GM21360 (cell line): ENCODE measurements around the gene LACTBL1.
"Not testable (repeated sequence)": the region's sequence is repeated elsewhere in the genome, so short reads cannot be mapped to it uniquely, and the experiment has no call there.

ENCODE experiments used
- ATAC-seq: cut with Tn5 transposase; IDR thresholded peaks from one replicate; pipeline ENCODE4 v1.9.1; 2021; ENCODE audit warnings: mild to moderate bottlenecking, moderate library complexity; ENCODE audit not compliant: unreplicated experiment

Gene LACTBL1

DNA sequence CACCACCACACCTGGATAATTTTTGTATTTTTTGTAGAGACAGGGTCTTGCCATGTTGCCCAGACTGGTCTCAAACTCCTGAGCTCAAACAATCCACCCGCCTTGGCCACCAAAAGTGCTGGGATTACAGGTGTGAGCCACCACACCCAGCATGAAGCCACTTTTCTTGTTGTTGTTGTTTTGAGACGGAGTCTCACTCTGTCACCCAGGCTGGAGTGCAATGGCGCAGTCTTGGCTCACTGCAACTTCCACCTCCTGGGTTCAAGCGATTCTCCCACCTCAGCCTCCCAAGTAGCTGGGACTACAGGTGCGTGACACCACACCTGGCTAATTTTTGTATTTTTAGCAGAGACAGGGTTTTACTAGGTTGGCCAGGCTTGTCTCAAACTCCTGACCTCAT is 27.5 kb downstream of the LACTBL1 start:
- not testable (repeated sequence) for ATAC-seq

DNA sequence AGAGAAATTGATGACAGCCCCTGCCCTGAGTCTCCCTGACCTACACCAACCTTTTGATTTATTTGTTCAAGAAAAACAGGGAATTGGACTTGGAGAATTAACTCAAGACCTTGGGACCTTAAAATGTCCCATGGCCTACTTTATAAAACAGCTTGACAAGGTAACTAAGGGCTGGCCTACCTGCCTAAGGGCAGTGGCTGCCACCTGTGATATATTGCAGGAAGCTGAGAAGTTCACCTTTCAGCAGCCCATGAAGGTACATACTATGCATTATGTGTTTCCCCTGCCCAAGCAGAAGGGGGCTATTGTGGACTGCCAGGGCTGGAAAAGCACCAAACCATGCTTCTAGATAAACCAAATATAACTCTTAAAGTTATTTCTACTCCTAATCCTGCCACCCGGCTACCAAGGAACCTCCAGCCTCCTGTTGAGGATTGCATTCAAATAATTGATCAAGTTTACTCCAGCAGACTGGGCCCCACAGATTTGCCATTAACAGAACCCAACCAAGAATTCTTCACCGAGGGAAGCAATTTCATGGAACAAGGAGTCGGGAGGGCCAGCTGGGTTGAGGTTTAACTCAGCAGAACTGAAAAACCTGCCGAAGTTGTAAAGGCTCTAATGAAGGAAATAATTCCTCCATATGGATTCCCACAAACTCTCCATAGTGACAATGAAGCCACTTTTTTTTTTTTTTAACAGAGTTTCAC is 28.2 kb downstream of the LACTBL1 start:
- no peak for ATAC-seq

DNA sequence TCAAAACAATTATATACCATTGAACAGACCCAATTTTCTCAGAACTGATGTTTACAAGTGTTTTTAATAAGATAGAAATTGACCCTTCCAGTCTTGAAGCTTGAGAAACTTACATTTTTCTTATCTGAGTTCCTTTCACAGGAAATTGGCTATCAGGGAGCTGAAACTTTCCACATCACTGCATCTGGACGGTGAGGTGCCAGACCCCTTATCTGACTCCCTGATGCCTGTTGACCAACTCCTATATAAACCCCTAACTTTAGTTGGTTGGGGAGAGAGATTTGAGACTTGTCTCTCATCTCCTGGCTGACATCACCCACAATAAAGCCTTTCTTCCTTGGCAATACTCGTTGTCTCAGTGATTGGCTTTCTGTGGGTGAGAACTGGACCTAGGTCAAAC is 31.4 kb downstream of the LACTBL1 start:
- no peak for ATAC-seq

DNA sequence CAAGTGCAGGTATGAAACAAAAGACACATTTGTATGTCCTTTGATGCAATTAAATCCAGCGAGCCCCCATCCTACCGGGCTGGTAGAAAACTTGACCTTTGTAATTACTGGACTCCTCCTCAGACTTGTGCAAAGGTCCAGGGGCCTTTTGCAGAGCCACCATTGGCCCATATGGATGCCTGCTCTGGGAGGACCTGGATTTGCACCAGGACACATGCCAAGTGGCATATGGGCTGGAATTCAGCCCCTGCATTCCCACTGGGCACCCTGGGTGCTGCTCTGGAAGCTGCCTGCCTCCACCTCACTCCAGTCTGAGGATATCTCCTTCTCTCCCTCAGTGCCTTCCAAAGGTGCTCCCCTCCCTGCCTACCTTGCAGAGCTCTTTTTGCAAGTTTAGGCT is 36.0 kb downstream of the LACTBL1 start:
- ATAC-seq = no peak

DNA sequence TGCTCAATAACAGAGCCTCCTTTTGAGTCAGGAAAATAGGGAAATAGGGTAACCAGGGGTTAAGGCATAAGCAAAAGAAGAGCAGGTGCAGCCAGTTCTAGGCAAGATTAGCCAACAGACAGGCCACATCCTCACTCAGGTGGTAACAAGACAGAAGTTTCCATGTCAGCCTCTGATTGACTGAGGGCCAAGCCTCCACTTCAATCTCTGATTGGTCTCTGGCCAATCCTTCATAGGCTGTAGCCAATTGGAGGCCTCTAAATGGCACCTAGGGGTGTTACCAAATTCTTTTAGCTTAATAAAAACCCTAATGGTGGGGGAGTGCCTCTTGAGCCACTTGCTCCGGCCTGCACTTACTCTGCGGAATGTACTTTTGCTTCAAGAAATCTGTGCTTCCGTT is 37.2 kb downstream of the LACTBL1 start:
- no peak for ATAC-seq

DNA sequence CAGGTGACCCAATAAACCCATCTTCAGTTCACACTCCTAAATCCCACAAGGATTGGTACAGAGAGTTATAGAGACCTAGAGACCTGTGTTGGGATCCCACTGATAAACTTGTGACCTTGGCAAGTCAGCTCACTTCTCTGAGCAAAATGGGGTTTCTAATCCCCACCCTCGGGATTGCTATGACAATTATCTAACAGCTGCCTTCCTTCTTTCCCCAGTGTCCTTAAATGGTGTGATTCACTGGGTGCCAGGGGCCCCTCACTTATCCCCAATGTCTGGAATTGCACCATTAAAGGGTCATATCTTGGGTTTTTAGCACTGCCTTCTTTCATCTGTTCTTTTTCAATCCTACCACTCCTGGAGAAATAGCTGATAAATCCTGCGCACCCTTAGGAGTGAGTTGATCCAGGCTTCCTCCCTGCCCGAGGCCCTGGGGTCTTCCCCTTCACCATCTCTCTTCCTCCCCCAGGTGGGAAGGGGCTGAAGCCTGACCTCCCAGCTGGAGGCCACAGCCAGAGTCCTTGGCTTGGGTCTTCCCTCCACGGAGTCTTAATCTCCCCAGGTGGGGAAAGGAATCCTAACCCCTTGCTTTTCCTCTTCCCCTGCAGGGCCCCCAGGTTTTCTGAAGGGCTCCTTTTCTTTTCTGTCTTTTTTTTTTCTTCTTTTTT is 39.7 kb downstream of the LACTBL1 start:
- no peak for ATAC-seq

DNA sequence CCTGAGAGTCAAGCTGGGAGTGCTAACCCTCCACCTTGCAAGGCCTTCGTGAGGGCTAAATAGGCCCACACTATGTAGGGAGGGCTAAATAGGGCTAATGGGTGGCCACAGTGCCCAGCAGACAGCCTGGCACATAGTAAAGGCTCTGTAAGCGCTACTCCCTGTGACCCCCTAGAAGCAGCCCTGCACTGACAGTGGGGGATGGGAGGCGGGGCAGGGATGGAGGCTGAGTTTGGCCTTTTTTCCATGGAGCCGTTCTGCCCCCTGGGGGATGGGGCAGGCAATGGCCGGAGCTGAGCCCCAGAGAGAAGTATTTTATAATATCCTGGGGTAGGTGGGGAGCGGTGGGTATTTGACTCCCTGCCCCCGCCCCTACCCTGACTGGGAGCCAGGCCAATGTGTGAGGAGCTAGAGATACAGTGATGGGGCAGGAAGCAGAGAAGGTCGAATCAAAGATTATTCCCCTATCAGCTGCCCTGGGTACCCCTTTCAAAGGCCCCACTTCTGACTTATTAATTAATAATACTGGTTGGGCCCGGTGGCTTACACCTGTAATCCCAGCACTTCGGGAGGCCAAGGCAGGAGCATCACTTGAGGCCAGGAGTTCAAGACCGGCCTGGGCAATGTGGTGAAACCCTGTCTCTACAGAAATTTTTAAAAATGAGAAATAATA is 42.3 kb downstream of the LACTBL1 start:
- no peak for ATAC-seq

DNA sequence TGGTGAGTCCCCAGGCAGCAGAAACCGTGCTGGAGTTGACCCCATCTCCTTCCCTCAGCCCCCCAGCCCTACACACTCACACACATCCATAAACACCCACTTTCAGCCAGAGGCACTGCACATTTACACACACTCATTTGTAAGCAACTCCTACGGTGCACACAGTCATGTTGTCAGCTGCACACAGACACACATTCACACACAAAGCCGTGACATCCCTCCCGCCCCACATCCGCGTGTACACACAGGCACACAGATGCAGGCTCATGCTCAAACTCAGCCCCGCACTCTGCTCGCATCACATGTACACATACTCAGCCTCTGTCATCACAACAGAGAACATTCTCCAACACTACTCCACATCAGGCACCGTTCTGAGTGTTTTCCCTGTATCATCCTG is 47.6 kb downstream of the LACTBL1 start:
- ATAC-seq = no peak

DNA sequence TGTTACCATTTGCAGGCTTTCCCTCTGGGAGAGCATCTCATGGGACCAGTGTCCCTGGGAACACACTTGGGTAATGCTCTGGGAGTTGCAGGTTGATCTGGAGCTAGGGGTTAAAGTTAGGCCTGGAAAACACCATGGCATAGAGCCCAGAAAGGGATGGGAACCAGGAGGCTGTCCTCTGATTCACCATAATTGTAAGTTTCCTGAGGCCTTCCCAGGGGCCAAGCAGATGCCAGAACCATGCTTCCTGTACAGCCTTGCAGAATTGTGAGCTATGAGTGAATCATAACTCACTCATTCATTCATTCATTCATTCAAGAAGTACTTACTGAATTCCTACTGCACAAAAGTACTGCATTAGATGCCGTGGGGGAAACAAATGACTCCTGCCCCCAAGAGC is 50.0 kb downstream of the LACTBL1 start:
- ATAC-seq = no peak

DNA sequence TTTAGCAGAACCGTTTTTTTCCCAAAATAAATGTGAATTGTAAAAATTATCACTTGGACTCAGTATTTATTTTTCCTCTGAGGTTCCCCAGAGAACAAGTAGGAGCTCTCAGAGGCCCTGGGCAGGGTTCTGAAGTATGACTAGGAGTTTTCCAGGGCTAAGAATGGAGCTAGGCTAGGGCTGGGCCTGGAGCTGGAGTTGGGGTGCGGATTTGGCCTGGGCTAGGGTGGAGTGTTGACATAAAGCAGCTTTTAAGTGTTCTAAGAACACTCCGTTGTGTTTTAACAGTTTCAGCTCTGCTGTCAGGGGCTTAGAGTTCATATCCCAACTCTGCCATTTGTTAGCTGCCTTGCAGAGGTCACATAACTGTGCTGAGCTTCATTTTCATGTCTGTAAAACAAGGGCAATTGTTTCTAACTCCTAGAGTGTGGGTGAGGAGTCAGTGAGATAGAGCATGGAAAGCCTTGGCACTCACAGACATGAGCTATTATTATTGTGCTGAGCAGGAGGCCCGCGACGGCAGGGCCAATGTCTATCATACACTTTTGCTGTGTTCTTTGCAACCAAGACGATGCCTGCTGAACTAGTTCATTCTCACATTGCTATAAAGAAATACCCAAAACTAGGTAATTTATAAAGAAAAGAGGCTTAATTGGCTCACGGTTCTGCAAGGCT is 51.1 kb downstream of the LACTBL1 start:
- no peak for ATAC-seq

DNA sequence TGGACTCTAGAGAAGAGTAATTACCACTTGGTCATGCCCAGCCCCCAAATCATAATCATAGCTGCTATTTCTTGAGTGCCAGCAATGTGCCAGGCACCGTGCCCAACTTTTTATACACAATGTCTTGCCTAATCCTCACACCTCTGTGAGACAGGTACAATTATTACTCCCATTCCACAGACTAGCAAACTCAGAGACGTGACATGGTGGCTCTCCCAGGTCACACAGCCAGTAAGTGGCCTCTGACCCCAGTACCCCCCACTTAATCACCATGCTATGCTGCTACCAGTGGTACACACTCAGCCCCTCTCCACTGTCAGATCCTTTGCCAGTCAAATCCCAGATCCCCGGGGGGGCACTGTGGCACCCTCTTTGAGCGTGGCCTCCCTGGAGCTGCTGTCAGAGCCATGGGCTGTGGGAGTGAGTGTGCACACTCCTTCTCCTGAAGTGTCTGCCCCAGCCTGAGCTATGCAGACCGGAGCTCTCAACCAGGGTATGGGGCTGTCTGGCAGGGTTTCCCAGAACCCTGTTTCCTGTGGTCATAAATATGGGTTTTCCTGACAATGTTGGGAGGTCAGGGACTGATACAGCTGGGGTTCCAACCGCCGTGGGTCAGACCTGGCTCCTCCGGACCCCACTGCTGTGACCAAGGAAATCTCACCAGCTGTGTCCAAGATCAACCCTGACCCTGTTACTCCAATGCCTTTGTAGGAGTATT is 51.8 kb downstream of the LACTBL1 start:
- no peak for ATAC-seq

DNA sequence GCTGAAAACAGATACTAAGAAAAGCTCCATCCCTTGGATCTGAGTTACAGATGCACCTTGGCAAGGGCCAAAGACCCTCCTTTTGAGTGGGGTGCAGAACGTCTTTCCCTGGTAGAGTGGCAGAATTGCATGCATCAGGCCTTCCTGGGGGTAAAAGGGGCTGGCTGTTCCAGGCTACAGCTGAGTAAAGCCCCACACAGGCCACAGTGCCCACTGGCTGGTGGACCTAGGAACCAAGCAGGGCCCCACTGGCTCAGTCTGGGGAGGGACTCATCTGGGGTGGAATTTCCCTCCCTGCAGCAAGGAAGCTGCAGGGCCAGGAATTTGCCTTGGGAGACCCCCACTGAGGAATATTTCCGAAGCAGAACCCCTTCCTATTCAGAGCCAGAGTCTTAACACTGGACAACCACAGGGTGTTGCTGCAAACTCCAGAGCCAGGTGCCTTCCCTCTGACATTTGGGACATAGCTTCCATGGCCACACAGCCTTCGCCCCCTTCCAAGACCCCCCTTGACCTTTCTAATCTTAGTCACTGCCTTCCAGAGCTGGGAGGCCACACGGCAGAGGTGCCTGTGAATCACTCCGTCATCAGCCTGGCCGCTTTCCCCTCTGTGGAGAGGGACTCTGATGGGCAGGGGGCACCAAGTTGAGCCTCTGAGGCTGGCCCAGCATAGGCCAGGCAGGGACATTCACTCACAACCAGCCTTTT is 52.5 kb downstream of the LACTBL1 start:
- ATAC-seq = no peak

DNA sequence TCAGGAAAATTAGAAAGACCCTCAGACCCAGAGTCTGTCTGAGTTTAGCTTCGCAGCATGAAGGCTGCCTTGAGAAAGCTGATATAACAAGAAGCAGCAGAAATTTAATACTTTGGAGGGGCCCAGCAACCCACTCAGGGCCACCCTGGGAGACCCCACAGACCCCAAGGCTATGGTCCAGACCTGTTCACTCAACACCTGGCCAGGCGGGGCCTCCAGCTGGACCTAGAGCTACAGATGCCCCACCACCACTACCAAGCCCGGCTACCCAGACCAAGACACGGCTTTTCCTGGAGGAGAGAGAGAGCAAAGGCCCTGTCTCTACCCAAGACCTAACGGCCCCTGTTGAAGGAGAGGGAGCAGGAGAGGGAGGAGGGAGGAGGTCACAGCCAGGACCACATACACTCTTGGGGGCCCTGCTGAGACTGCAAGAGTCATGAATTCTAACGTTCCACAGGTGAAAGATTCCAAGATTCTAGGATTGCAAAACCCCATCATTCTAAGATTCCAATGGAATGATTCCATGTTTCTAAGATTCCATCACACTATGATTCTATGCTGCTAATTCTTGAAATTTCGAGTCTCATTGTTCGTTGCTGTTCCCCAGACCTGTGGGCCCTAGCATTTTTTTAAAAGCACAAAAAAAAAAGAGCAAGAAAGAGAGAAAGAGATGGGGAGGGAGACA is 53.2 kb downstream of the LACTBL1 start:
- no peak for ATAC-seq

DNA sequence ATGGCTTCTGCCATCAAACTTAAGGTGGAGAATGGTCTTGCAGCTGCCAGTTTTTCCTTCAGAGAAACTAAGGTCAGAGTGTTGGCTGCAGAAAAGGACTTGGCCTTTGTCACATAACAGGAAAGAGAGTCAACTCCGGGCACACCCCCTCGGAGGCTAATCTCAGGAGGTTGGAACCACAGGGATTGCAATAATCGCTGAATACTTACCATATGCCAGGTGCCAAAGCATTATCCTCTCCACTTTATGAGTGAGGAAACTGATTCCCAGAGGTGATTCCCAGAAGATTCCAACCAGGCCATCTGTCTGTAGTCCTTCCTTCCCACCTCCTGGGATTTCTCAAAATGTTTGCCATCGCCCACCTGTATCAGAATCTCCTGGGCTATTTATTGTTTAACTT is 54.0 kb downstream of the LACTBL1 start:
- no peak for ATAC-seq

DNA sequence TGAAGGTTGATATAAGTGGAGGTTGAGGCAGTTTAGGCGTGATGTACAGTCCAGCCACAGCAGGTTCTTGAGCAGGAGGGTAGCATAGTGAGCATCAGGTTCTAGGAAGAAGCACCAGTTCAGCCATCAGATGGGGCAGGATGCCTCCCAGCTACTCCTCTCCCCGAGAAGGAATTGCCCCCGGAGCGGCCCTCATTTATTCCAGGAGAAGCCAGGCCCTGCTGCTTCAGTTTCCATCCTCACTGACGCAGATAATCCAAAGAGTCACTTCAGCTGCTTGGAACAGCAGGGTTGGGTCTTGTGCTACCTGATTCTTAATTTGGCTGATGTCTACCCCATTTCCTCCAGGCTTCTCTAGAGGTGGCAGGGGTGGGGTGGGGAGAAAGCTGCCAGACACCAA is 54.7 kb downstream of the LACTBL1 start:
- ATAC-seq = no peak

DNA sequence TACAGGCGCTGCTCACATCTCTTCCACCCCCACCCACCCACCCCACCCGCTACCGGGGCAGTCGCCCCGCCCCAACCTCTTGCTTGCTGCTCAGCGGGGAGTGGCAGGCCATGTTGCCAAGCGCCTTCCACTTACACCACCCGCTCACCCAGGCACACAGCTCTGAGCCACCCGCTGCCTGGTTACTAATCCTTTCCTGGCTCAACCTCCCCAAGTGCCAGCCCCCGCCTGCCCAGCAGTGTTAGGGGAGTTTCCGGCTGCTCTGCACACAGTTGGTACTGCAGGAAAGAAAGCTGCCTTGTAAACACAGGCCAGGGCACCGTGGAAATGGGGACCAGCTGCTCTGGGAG is 56.2 kb downstream of the LACTBL1 start:
- no peak for ATAC-seq

DNA sequence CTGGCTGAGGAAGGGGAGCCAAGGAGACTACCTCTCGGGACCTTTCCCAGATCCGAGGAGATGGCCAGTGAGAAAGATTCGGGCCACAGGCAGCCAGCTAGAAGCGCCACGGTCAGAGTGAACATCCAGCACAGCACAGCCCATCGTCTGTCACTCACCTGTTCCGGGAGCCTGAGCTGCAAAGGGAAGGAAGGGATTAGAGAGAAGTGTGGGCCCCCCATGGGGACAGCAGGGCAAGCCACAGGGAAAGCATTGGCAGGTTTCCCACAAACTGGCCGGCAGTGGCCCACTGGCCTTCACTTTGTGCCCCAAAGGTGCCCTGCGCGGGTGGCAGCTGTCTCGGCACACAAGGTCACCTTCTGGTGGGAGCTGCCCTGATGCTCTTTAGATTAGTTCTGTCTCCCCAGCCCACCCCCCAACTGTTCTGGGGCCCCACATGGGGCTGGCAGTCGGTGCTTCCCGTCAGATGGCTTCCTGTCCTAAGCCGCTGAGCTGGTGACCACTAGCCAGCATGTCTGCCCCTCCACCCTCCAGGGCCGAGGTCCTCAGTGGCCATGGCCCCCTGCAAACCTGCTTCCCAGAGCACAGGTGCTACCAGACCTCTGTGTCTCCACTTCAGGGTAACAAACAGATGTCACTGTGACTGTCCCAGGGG is 56.7 kb downstream of the LACTBL1 start:
- no peak for ATAC-seq

DNA sequence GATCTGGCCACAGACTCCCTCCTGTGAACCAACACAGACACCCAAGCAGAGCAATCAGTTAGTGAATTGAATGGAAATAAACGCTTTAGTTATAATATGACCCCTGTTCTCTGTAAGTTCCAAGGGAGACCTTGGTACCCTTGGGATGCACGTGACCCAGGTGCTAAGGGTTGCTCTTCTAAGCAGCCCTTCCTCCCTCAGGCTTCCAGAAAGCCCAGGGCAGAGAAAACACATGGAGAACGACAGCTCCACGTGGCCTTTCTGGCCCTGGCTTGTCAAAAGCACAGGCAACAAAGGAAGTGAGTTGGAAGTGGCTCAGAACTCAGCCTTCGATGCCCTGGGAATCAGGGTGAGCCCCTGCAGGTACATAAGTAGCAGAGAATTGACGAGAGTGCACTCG is 57.4 kb downstream of the LACTBL1 start:
- no peak for ATAC-seq

DNA sequence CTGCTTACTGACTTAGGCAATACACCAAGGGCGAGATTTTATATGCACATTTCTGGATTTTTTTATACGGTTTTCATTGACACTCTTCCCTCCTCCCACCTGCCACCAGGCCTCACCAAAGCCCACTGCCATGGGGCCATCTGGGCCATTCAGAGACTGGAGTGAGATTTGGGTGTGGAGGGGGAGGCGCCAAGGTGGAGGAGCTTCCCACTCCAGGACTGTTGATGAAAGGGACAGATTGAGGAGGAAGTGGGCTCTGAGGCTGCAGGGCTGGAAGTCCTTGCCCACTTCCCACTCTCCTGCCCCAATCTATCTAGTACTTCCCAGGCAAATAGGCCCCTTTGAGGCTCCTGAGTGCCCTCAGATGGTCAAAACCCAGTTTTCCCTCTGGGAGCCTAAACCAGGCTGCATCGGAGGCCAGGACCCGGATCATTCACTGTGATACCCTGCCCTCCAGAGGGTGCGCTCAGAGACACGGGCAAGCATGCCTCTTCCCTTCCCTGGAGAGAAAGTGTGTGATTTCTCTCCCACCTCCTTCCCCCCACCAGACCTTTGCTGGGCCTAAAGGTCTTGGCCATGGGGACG is 57.9 kb downstream of the LACTBL1 start:
- no peak for ATAC-seq
